ENCODE measurements around the gene STAM2. TPM values are rescaled to one million over a fixed set of nuclear protein-coding genes. Genes with fewer than 3 reads are reported as not detected.
"Not testable (repeated sequence)": the region's sequence is repeated elsewhere in the genome, so short reads cannot be mapped to it uniquely, and the experiment has no call there.

The STAM2 gene
- polyA plus RNA-seq, 1 experiment = 38.0 TPM

GRCh38 chr2:152166633-152167032 is 8.9 kb downstream of the STAM2 start:
- DNase-seq (ENCODE audit: low read depth, low spot score) = no peak
- no peaks in the 10 kb centered on the region for H3K27me3 ChIP-seq (ENCODE audit: control insufficient read depth, insufficient read depth, low read length)
- ChIA-PET CTCF (interaction anchor here (1.4 to 5.6 kb wide), 2 partner anchors 10 to 129 kb away, joined by 5 to 36 read pairs; no protein-coding TSS in a partner anchor), POLR2A (no interaction called here)
- TF ChIP-seq CTCF (IDR thresholded peaks at IDR 0.05; ENCODE audit: low read depth, low read length) = no peak
- H3K9me3 ChIP-seq (ENCODE audit: control insufficient read depth, insufficient read depth, low read length) = no peaks in the 10 kb centered on the region
- H3K4me3 ChIP-seq (ENCODE audit: low read depth, low read length) = no peak overlapping the region; the same call in 1 of the 2 replicates
- no peak overlapping the region for H3K27ac ChIP-seq (ENCODE audit: low read depth, low read length)

- POLR2A ChIA-PET = no interaction called here
- CTCF ChIA-PET = no interaction called here
- no peaks in the 10 kb centered on the region for H3K9me3 ChIP-seq (ENCODE audit: control insufficient read depth, insufficient read depth, low read length)
Observed at GRCh38 chr2:152165780-152166179, 9.8 kb downstream of the STAM2 start.

GRCh38 chr2:152165306-152165705 is 10.3 kb downstream of the STAM2 start:
- ChIA-PET CTCF (no interaction called here), POLR2A (no interaction called here)
- Histone ChIP-seq H3K27ac (ENCODE audit: low read depth, low read length) (no peak overlapping the region), H3K4me3 (ENCODE audit: low read depth, low read length) (no peak overlapping the region), H3K9me3 (ENCODE audit: control insufficient read depth, insufficient read depth, low read length) (peaks cover under 1% of the 10 kb centered on the region; the same call in 1 of the 2 replicates), H3K27me3 (ENCODE audit: control insufficient read depth, insufficient read depth, low read length) (no peaks in the 10 kb centered on the region)
- no peak for TF ChIP-seq CTCF (IDR thresholded peaks at IDR 0.05; ENCODE audit: low read depth, low read length)
- DNase-seq (ENCODE audit: low read depth, low spot score) = no peak

More at GRCh38 chr2:152165780-152166179, 9.8 kb downstream of the STAM2 start:
- Histone ChIP-seq H3K4me3 (ENCODE audit: low read depth, low read length) (no peak overlapping the region), H3K27ac (ENCODE audit: low read depth, low read length) (no peak overlapping the region), H3K27me3 (ENCODE audit: control insufficient read depth, insufficient read depth, low read length) (no peaks in the 10 kb centered on the region)
- no peak for TF ChIP-seq CTCF (IDR thresholded peaks at IDR 0.05; ENCODE audit: low read depth, low read length)
- no peak for DNase-seq (ENCODE audit: low read depth, low spot score)

GRCh38 chr2:152163669-152164068 is 11.9 kb downstream of the STAM2 start:
- H3K27ac ChIP-seq (ENCODE audit: low read depth, low read length); H3K27me3 ChIP-seq (ENCODE audit: control insufficient read depth, insufficient read depth, low read length); H3K9me3 ChIP-seq (ENCODE audit: control insufficient read depth, insufficient read depth, low read length); DNase-seq (ENCODE audit: low read depth, low spot score); H3K4me3 ChIP-seq (ENCODE audit: low read depth, low read length); CTCF ChIA-PET; POLR2A ChIA-PET: not testable (repeated sequence)

- Histone ChIP-seq H3K27ac (ENCODE audit: low read depth, low read length) (no peak overlapping the region), H3K4me3 (ENCODE audit: low read depth, low read length) (no peak overlapping the region), H3K9me3 (ENCODE audit: control insufficient read depth, insufficient read depth, low read length) (peaks cover 9% of the 10 kb centered on the region; the same call in 1 of the 2 replicates), H3K27me3 (ENCODE audit: control insufficient read depth, insufficient read depth, low read length) (no peaks in the 10 kb centered on the region)
- no peak for TF ChIP-seq CTCF (IDR thresholded peaks at IDR 0.05; ENCODE audit: low read depth, low read length)
- no peak for DNase-seq (ENCODE audit: low read depth, low spot score)
- CTCF ChIA-PET = no interaction called here
- POLR2A ChIA-PET = no interaction called here
Observed at GRCh38 chr2:152162141-152162540, 13.4 kb downstream of the STAM2 start.

GRCh38 chr2:152161598-152161997 is 14.0 kb downstream of the STAM2 start:
- ChIA-PET POLR2A (no interaction called here), CTCF (no interaction called here)
- H3K27me3 ChIP-seq (ENCODE audit: control insufficient read depth, insufficient read depth, low read length) = no peaks in the 10 kb centered on the region
- no peak overlapping the region for H3K4me3 ChIP-seq (ENCODE audit: low read depth, low read length)
- DNase-seq (ENCODE audit: low read depth, low spot score) = no peak
- no peak overlapping the region for H3K27ac ChIP-seq (ENCODE audit: low read depth, low read length)
- TF ChIP-seq CTCF (IDR thresholded peaks at IDR 0.05; ENCODE audit: low read depth, low read length) = no peak
- H3K9me3 ChIP-seq (ENCODE audit: control insufficient read depth, insufficient read depth, low read length) = peaks cover 9% of the 10 kb centered on the region; the same call in 1 of the 2 replicates

GRCh38 chr2:152160378-152160777 is 15.2 kb downstream of the STAM2 start:
- POLR2A ChIA-PET; H3K27ac ChIP-seq (ENCODE audit: low read depth, low read length); CTCF ChIA-PET; H3K9me3 ChIP-seq (ENCODE audit: control insufficient read depth, insufficient read depth, low read length); H3K4me3 ChIP-seq (ENCODE audit: low read depth, low read length); H3K27me3 ChIP-seq (ENCODE audit: control insufficient read depth, insufficient read depth, low read length); DNase-seq (ENCODE audit: low read depth, low spot score): not testable (repeated sequence)

Data from AG04450 (cell line).